T47D (cell line): ENCODE data around the gene ANKRD39.
A peak's percentile ranks its signal among the peaks of the same experiment; 100 is the strongest.
"Not testable (repeated sequence)": the region's sequence is repeated elsewhere in the genome, so short reads cannot be mapped to it uniquely, and the experiment has no call there.

Experiments used
- DNase-seq, 2 experiments: peaks; one replicate each; pipeline versions ENCODE4 v3.0.0 to v3.0.0-alpha.2; 2011 to 2012; ENCODE audit warnings: low read depth in 1 of 2, low spot score in 1 of 2
- JUND ChIP-seq: IDR thresholded peaks from 2 replicates; pipeline ENCODE4 v1.6.1; 2012; ENCODE audit warnings: low read depth
- in situ Hi-C: cut with HindIII; loops from 2 replicates; pipeline ENCODE4 v1.10.0; 2016; ENCODE audit warnings: low sequenced_read_pairs, low pct_unique_long_range_greater_than_20kb

ANKRD39 gene

GRCh38 chr2:96808176-96808837 lies 49.5 kb downstream of the ANKRD39 start:
- DNase-seq: no peak
- TF ChIP-seq JUND: no peak
- in situ Hi-C loops: no loop called here

GRCh38 chr2:96807127-96807471 lies 50.7 kb downstream of the ANKRD39 start:
- in situ Hi-C loops: no loop called here
- TF ChIP-seq JUND: no peak
- DNase-seq: no peak

- DNase-seq: no peak
- in situ Hi-C loops: no loop called here
- TF ChIP-seq JUND: no peak
Observed at GRCh38 chr2:96806468-96807126, 51.2 kb downstream of the ANKRD39 start.

- DNase-seq, in situ Hi-C loops: not testable (repeated sequence)
Observed at GRCh38 chr2:96805946-96806345, 51.9 kb downstream of the ANKRD39 start.

- no peak for DNase-seq
- in situ Hi-C loops: no loop called here
- TF ChIP-seq JUND: no peak
Observed at GRCh38 chr2:96804986-96805385, 52.8 kb downstream of the ANKRD39 start.

- TF ChIP-seq JUND: no peak
- in situ Hi-C loops: no loop called here
- DNase-seq: no peak
Observed at GRCh38 chr2:96802721-96803120, 55.1 kb downstream of the ANKRD39 start.

- in situ Hi-C loops: no loop called here
- TF ChIP-seq JUND: no peak
- no peak for DNase-seq
Observed at GRCh38 chr2:96801786-96802595, 55.8 kb downstream of the ANKRD39 start.

GRCh38 chr2:96801005-96801785 lies 56.6 kb downstream of the ANKRD39 start:
- in situ Hi-C loops: no loop called here
- peak; percentile 75 to 85 for DNase-seq
- no peak for TF ChIP-seq JUND

- DNase-seq: no peak
- in situ Hi-C loops: no loop called here
- no peak for TF ChIP-seq JUND
Observed at GRCh38 chr2:96800061-96801004, 57.5 kb downstream of the ANKRD39 start.

GRCh38 chr2:96799623-96799935 lies 58.2 kb downstream of the ANKRD39 start:
- in situ Hi-C loops: no loop called here
- no peak for TF ChIP-seq JUND
- DNase-seq: no peak

- DNase-seq: no peak
- in situ Hi-C loops: no loop called here
- TF ChIP-seq JUND: no peak
Observed at GRCh38 chr2:96798733-96799622, 58.8 kb downstream of the ANKRD39 start.
